ENCODE measurements around the gene RBM10.
A peak's percentile ranks its signal among the peaks of the same experiment; 100 is the strongest.

Gene RBM10

DNA sequence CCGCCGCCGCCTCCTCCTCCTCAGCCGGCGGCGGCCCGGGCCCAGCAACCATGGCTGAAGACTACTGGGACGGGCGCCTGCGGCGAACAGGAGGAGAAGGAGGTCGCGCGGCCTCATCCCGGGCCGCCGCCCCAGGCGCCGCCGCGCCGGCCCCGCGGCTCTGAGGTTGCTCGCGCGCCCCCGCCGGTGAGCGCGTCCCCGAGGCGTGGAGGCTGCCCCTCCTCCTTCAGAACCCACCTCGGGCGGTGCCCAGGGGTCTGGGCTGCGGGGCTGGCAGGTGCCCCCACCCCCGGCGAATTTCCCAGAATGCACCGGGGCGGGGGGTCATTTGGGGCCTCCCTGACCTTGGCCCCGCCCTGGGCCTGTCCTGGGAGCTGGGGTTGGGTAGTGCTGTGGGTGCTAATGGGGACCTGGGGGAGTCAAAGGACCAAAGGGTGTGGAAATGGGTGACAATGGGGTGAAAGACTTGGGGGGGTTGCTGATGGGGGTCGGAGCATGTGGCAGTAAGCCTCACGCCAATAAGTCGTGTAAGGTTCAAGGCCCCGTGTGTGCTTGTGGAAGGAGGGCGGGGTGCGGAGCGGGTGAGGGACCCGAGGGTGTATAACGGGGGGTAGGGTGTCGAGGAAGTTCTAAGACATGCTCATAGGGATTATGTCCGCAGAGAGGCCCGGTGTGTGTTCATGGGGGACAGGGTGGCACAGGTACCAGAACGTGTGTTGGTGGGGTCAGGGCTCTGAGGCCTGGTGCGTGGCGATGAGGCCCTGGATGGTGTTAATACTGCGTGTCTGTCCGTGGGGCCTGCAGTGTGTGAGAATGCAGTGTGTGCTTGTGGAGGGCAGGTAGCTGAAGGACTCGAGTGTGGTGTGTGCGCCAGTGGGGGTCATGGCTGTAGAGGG lies 74.1 kb downstream of the RBM10 start:
- FAIRE-seq = no peak

DNA sequence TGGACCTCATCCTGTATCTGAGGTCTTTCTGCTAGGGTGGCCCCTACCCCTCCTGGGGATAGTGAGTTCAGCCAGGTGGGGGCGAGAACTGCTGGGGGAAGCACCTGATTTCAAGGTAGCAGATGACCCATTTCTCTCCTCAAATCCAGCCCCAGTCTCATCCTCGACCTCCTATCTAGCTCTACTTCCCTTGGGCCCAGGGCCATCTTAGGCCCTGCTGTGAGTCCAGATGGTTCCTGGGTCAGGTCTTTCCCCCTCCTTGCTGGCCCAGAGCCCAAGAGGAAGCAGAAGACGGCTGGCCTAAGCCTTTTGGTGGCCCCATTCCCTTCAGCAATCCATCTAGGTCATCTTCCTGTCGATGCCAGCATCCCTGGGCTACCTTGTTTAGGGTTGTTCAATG lies 76.7 kb downstream of the RBM10 start:
- FAIRE-seq = no peak

DNA sequence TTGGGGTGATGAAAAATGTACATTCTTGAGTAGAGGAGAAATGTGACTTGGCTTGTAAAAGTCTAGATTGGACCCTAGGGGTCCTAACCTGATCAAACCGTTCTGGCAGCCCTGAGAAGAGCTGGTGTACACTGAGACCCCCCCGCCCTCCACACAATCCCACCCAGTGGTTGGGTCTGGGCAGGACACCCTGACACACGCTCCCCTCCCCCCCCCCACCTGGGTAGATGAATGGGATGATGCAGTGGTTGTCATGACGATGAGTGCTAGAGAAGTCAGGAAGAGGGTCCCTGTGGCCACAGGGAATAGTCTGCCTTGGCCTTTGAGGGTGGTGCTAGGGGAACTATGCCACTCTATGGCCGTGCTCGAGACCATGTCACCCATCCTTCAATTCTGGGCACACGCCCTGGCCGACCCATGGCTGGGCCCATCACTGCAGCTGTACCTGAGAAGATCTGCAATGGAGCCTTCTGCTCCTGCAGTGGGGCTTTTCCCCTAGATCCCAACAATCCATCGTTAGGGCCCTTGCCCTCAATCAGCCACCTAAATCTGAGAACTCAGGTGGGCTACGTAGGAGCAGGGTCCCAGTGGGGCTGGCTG lies 77.8 kb downstream of the RBM10 start:
- FAIRE-seq = no peak

GRCh38 chrX:47223476-47224250 lies 78.6 kb downstream of the RBM10 start:
- no peak for FAIRE-seq

DNA sequence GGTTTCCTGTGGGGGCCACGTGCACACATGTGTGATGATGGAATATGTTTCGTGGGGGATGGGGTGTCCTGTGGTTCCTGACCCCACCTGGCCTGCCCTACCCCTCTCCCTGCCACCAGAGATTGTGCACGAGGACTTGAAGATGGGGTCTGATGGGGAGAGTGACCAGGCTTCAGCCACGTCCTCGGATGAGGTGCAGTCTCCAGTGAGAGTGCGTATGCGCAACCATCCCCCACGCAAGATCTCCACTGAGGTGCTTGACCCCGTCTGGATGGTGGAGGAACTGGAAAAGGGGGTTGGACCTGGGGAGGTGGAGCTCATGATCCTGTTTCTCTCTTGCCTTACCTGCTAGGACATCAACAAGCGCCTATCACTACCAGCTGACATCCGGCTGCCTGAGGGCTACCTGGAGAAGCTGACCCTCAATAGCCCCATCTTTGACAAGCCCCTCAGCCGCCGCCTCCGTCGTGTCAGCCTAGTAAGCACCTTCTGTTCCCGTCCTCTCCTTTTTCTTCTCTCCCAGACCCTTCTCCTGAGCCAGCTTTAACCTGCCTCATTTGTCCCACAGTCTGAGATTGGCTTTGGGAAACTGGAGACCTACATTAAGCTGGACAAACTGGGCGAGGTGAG lies 79.4 kb downstream of the RBM10 start:
- FAIRE-seq = no peak

DNA sequence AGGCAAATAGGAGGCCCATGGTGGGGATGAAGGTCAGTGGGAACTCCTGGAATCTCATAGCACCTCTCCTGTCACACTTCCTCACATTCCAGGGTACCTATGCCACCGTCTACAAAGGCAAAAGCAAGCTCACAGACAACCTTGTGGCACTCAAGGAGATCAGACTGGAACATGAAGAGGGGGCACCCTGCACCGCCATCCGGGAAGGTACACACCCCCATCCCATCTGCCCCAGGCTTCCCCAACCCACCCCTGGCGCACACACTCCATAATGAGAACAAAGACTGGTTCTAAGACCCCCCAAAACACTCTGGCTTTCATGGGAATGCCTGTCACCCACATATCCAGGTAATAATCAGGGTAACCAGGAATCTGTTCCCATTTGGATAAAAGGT lies 79.9 kb downstream of the RBM10 start:
- FAIRE-seq = no peak

GRCh38 chrX:47226071-47226470 lies 81.0 kb downstream of the RBM10 start:
- no peak for FAIRE-seq

GRCh38 chrX:47226531-47227333 lies 81.7 kb downstream of the RBM10 start:
- no peak for FAIRE-seq

DNA sequence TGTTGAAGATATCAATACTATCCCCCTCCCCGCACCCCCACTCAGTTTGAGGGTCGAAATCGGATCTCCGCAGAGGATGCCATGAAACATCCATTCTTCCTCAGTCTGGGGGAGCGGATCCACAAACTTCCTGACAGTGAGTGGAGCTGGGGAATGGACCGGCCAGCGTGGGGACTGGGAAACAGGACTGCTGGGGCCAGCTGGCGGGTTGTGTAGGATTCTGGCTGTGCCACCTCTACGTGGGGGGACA lies 82.2 kb downstream of the RBM10 start:
- no peak for FAIRE-seq

DNA sequence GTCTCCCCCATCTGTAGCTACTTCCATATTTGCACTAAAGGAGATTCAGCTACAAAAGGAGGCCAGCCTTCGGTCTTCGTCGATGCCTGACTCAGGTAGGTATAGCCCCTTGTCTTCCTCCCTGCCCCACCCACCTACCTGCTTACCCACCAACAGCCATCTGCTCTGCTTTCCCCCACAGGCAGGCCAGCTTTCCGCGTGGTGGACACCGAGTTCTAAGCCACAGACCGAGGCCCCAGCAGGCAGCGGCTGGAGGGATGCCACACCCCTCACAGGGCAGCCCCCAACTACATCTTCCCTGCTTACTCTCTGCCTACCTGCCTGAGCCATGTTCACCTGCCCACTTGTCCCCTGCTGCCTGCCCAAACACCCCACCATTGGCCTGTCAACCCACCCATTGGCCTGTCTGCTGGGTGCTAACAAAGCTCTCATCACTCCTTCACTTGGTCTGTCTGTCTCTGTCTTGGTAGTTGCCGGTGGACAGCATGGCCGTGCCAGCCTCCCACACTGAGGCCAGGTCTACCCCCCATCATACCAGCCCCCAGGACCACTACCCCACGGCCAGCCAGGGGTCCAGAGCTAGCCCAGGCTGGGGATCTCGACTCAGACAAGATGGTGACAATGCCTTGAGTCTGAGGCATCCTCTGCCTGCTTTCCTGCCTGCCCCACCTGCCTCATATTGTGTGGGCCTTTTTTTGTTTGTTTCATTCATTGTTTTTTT lies 83.7 kb downstream of the RBM10 start:
- no peak for FAIRE-seq

DNA sequence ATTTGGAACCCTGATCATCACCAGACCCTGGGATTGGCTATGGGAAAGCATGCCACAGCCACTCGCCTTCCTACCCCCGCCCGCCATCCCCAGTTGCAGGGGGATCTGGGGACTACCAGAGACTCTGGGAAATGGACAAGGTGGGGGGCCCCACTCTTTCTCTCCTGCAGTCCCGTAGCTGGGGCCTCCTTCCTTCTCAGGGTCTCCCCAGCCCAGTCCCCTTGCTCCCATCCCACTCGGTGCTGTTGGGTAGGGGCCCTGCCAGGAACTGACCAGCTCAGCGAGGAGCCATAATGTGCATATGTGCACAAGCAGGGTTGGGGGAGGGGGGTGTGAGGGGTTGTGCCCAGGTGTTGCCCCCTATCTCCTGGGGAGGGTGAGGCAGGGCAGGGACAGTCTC lies 84.4 kb downstream of the RBM10 start:
- no peak for FAIRE-seq

DNA sequence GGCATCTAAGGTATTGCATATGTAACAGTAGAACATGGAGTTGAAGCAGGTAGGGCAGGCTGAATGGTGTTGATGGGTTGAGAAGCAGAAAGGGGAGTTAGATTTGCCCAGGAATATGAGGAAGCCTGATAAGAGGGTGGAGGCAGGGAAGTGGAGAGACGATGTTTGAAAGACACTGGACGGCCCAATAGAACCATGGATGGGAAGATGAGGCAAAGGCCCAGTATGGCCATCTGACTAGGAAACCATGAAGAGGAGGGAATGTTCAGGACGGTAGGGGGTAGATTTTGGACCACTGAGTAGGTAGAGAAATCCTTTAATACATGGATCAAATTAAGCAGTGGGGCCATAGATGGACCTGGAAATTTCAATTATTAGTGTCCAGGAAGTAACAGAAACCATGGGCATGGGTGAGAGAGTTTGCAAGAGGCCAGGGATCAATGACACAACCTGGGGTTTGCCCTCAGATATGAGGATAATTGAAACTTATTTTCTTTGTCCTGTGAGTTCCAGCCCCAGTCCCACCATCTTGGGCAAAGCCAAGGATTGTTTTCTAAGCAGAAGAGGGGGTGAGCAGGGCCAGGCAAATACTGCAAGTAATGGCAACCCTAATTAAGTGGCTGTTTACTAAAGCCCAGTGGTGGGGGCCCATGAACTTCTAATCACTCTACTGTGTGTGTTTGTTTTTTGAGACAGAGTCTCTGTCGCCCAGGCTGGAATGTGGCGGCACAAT lies 85.3 kb downstream of the RBM10 start:
- no peak for FAIRE-seq

- no peak for FAIRE-seq
Observed at GRCh38 chrX:47231167-47231566, 86.1 kb downstream of the RBM10 start.

DNA sequence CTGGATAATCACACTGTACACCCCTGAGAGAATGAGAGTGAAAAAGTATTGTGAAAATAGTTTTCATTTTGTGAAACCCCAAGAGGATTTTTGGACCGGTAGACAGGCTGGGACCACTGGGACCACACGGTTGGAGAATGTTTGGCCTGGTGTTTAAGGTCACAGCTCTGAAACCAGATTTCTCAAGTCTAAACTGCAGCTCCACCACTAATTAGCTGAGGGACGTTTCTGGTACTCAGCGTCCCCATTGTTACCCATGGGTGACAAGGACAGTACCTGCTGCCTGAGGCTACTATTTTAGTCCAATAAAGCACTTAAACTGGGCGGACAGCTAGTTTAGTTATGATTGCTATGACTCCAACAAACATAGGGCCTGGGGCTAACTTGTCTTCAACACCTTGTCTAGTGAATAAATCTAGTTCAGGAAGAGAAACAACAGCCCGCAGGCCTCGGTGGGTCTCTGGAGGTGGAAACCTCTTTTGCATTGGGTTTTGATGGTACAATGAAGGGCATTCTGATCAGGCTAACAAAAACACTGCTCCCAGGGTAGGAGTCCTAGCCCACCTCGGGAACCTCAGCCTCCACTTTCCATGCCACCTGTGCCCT lies 87.3 kb downstream of the RBM10 start:
- FAIRE-seq = no peak

DNA sequence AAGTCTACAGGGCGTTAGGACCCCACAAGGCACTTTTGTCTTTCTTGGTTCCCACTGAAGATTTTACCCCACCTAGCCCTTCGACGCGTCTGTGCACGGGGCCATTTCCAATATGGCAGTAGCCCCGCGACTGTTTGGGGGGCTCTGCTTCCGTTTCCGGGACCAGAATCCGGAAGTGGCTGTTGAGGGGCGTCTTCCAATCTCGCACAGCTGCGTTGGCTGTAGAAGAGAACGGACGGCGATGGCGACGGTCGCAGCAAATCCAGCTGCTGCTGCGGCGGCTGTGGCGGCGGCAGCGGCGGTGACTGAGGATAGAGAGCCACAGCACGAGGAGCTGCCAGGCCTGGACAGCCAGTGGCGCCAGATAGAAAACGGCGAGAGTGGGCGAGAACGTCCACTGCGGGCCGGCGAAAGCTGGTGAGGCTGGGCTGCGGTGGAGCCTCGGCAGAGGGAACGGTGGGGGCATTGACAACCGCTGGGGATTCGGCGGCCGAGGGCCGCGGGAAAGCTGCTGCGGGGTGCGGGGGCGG lies 87.8 kb downstream of the RBM10 start, which contains the start of gene USP11:
USP11 (plus strand) TSS at position 207 of the 530 bp plus-strand sequence; CDS start at position 242, 35 bp downstream.
- no peak for FAIRE-seq

GRCh38 chrX:47233333-47234113 lies 88.5 kb downstream of the RBM10 start:
- FAIRE-seq = peak; percentile 98

DNA sequence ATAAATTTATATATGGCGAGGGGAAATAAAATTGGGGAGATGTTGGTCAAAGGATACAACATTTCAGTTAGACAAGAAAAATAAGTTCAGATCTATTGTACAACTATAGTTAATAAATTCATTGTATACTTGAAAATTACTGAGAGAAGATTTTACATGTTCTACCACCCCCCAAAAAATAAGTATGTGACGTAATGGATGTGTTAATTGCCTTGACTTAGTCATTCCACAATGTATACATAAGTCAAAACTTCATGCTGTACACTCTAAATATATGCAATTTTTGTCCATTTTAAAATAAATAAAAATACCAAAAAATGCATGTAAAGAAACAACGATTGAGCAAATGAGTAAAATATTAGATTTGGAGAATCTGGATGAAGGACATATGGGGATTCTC lies 89.6 kb downstream of the RBM10 start:
- peak; percentile 77 for FAIRE-seq

GRCh38 chrX:47235691-47236103 lies 90.7 kb downstream of the RBM10 start:
- FAIRE-seq = no peak

All from A204.1 (cell line).